Endothelial cell of umbilical vein (primary cell): ENCODE measurements around the gene TRAPPC8. TPM values are rescaled to one million over a fixed set of nuclear protein-coding genes. Genes with fewer than 3 reads are reported as not detected.

Experiments used
- BruUV-seq: library from RNA; stranded (reverse); fragments of 400-500 nt; replicated peaks from 2 replicates; lab custom pipeline; 2021; lab: Mats Ljungman, UMichigan
- CTCF ChIA-PET: fragments of 300-600, 350-600 bp; sonication (Branson Sonifier 250); formaldehyde crosslinking; loops from one replicate; lab custom pipeline; 2021; ENCODE audit warnings: antibody characterized with exemption, inconsistent platforms; lab: Charles Lee
- POLR2A ChIA-PET: fragments of 300-600, 350-600 bp; sonication (Branson Sonifier 250); formaldehyde crosslinking; loops from one replicate; lab custom pipeline; 2021; ENCODE audit warnings: antibody characterized with exemption, inconsistent platforms; lab: Charles Lee
- DNase-seq: peaks from one replicate; pipeline ENCODE4 v3.0.0-alpha.2; 2011; ENCODE audit warnings: low read depth, low spot score
- FAIRE-seq: peaks from 2 replicates; lab custom pipeline; 2011; peaks lifted over from hg19 to GRCh38; lab: Jason Lieb, UNC
- H2AFZ ChIP-seq: 2 replicates; pipeline ENCODE4 v1.6.0; 2012; ENCODE audit warnings: low read depth, low read length, control low read depth, inconsistent platforms
- H3K27ac ChIP-seq: 2 replicates; pipeline ENCODE4 v1.5.1; 2011; ENCODE audit warnings: low read depth, mild to moderate bottlenecking, control low read depth, low read length, moderate library complexity; ENCODE audit not compliant: insufficient read depth
- H3K27me3 ChIP-seq, 2 experiments: 2 replicates each; pipeline versions ENCODE4 v1.6.0 to v1.6.1; 2011; ENCODE audit warnings: low read length in 2 of 2, mixed read lengths in 1 of 2; ENCODE audit not compliant: control insufficient read depth in 2 of 2, insufficient read depth in 2 of 2
- H3K36me3 ChIP-seq, 2 experiments: 2 replicates in 1 of 2; 3 replicates in 1 of 2; pipeline ENCODE4 v1.5.1; 2011; ENCODE audit warnings: low read length in 2 of 2, mild to moderate bottlenecking in 1 of 2, moderate library complexity in 1 of 2; ENCODE audit not compliant: control insufficient read depth in 2 of 2, insufficient read depth in 2 of 2; ENCODE audit errors: extremely low read depth in 1 of 2
- H3K4me1 ChIP-seq: 3 replicates; pipeline ENCODE4 v1.5.1; 2011; ENCODE audit warnings: mild to moderate bottlenecking, low read length; ENCODE audit not compliant: control insufficient read depth, insufficient read depth; ENCODE audit errors: extremely low read depth
- H3K4me2 ChIP-seq: 2 replicates; pipeline ENCODE4 v1.6.1; 2011; ENCODE audit warnings: low read length, control low read depth, mixed read lengths; ENCODE audit not compliant: insufficient read depth
- H3K4me3 ChIP-seq, 3 experiments: fragments of 200-600 bp in 1 of 3; sonication (generic), shearing (Covaris generic) in 1 of 3; replicated peaks in 1 of 3; 2 replicates each; pipeline ENCODE4 v1.5.1; 2011 to 2016; ENCODE audit warnings: control low read depth in 3 of 3, low read length in 3 of 3, mild to moderate bottlenecking in 2 of 3, inconsistent platforms in 1 of 3, low read depth in 1 of 3, moderate library complexity in 1 of 3; ENCODE audit not compliant: insufficient read depth in 1 of 3
- H3K79me2 ChIP-seq: 2 replicates; pipeline ENCODE4 v1.6.0; 2012; ENCODE audit warnings: low read length, inconsistent platforms; ENCODE audit not compliant: control insufficient read depth, insufficient read depth
- H3K9ac ChIP-seq: replicated peaks from 2 replicates; pipeline ENCODE3; 2011; ENCODE audit warnings: low read length, control low read depth; ENCODE audit not compliant: insufficient read depth; ENCODE audit errors: extremely low read depth
- H3K9me1 ChIP-seq: replicated peaks from 3 replicates; pipeline ENCODE4 v1.6.0; 2011; ENCODE audit warnings: mild to moderate bottlenecking, low read length; ENCODE audit not compliant: control insufficient read depth, insufficient read depth; ENCODE audit errors: extremely low read depth
- H3K9me3 ChIP-seq: replicated peaks from 2 replicates; pipeline ENCODE4 v1.5.1; 2012; ENCODE audit warnings: low read length, inconsistent platforms; ENCODE audit not compliant: control insufficient read depth, insufficient read depth
- H4K20me1 ChIP-seq: replicated peaks from 2 replicates; pipeline ENCODE3; 2011; ENCODE audit warnings: mild to moderate bottlenecking, low read length; ENCODE audit not compliant: control insufficient read depth, insufficient read depth; ENCODE audit errors: extremely low read depth
- CTCF ChIP-seq, 2 donors: IDR thresholded peaks; 1 replicate in 1 of 2; 2 replicates in 1 of 2; pipeline ENCODE4 v1.5.1; 2011; ENCODE audit warnings: low read length in 2 of 2, mild to moderate bottlenecking in 2 of 2, moderate library complexity in 2 of 2, control low read depth in 1 of 2, inconsistent platforms in 1 of 2, low read depth in 1 of 2; ENCODE audit not compliant: insufficient read depth in 1 of 2; ENCODE audit errors: extremely low read depth in 1 of 2
- EZH2 ChIP-seq: IDR thresholded peaks from 2 replicates; pipeline ENCODE4 v1.6.1; 2012; ENCODE audit warnings: borderline replicate concordance, low read depth, mild to moderate bottlenecking, moderate library complexity, low read length, inconsistent platforms; ENCODE audit not compliant: severe bottlenecking
- FOS ChIP-seq: IDR thresholded peaks from 2 replicates; pipeline ENCODE4 v1.6.1; 2011; ENCODE audit warnings: mild to moderate bottlenecking, low read length, moderate library complexity, borderline replicate concordance; ENCODE audit not compliant: insufficient read depth
- GATA2 ChIP-seq: IDR thresholded peaks from 2 replicates; pipeline ENCODE4 v1.7.0; 2011; ENCODE audit warnings: low read depth, mild to moderate bottlenecking, moderate library complexity, mixed read lengths, low read length; ENCODE audit not compliant: insufficient read length, insufficient read depth
- JUN ChIP-seq: IDR thresholded peaks from 2 replicates; pipeline ENCODE4 v1.6.1; 2011; ENCODE audit warnings: borderline replicate concordance, low read depth; ENCODE audit not compliant: insufficient read length, insufficient read depth
- MAX ChIP-seq: IDR thresholded peaks from 2 replicates; pipeline ENCODE4 v1.6.1; 2011; ENCODE audit not compliant: insufficient read depth, insufficient read length
- MYC ChIP-seq: IDR thresholded peaks from one replicate; pipeline ENCODE4 v1.6.1; 2011; ENCODE audit warnings: mild to moderate bottlenecking, low read depth, low read length
- POLR2A ChIP-seq: IDR thresholded peaks from 2 replicates; pipeline ENCODE4 v1.6.1; 2012; ENCODE audit warnings: low read depth, mild to moderate bottlenecking, control low read depth, low read length
- POLR2AphosphoS5 ChIP-seq: IDR thresholded peaks from 2 replicates; pipeline ENCODE4 v1.6.1; 2012; ENCODE audit warnings: low read depth, mild to moderate bottlenecking, control low read depth, low read length, moderate library complexity; ENCODE audit not compliant: insufficient read depth
- dilution Hi-C: fragments of 300-500 bp; cut with MboI; formaldehyde crosslinking; loops from one replicate; pipeline ENCODE4 v1.15.0; 2019; ENCODE audit warnings: low sequenced_read_pairs; ENCODE audit not compliant: extremely low pct_ligation_motif_present
- intact Hi-C: fragments of 100-400 bp; cut with micrococcal nuclease; formaldehyde crosslinking; loops from one replicate; pipeline ENCODE4 v1.10.0; 2022
- polyA plus RNA-seq, 4 experiments: library from polyadenylated mRNA; depleted of rRNA in 3 of 4; stranded (reverse) in 3 of 4; unstranded in 1 of 4; fragments of >200 nt; gene quantifications; 2 replicates each; pipeline versions ENCODE4 v1.2.1 to v1.2.3, GENCODE V29; 2011 to 2012; ENCODE audit warnings: missing spikeins in 1 of 4
- total RNA-seq: library from RNA; stranded (reverse); gene quantifications from 2 replicates; pipeline ENCODE4 v1.2.3, GENCODE V29; 2021

Gene TRAPPC8
- total and polyA plus RNA-seq, 2 donors (not counting 3 experiments of a cell fraction or from before 2014, with no cell fraction given) = 25.0 to 30.1 TPM

GRCh38 chr18:31863103-31863502 lies 79.8 kb downstream of the TRAPPC8 start:
- TF ChIP-seq GATA2 (no peak), POLR2AphosphoS5 (no peak), EZH2 (no peak), MYC (no peak), MAX (no peak), POLR2A (no peak), CTCF (IDR thresholded peaks at IDR 0.05; ENCODE audit: extremely low read depth in 1 of 2, insufficient read depth in 1 of 2, low read depth in 1 of 2, low read length in 2 of 2) (no peak), FOS (no peak), JUN (no peak)
- ChIA-PET CTCF (no interaction called here), POLR2A (no interaction called here)
- Histone ChIP-seq H3K4me2 (no peak overlapping the region), H3K9ac (no peak overlapping the region), H3K27ac (no peak overlapping the region), H3K9me3 (no peaks in the 10 kb centered on the region), H3K4me1 (peaks cover 3% of the 10 kb centered on the region), H2AFZ (no peak overlapping the region), H3K36me3 (peaks cover 0 to 13% of the 10 kb centered on the region in 2 experiments), H3K79me2 (no peaks in the 10 kb centered on the region), H4K20me1 (no peaks in the 10 kb centered on the region), H3K27me3 (no peaks in the 10 kb centered on the region), H3K9me1 (no peaks in the 10 kb centered on the region), H3K4me3 (no peak overlapping the region)
- no peak for FAIRE-seq
- dilution Hi-C loops = no loop called here
- no peak for DNase-seq
- BruUV-seq = no TSS peak
- intact Hi-C loops = no loop called here
